Endometrial microvascular endothelial cells (primary cell): ENCODE data around the gene ACP4. TPM values are rescaled to one million over a fixed set of nuclear protein-coding genes. Genes with fewer than 3 reads are reported as not detected.
"Not testable (repeated sequence)": the region's sequence is repeated elsewhere in the genome, so short reads cannot be mapped to it uniquely, and the experiment has no call there.

Source experiments
- in situ Hi-C: cut with HindIII; loops from 2 replicates; pipeline ENCODE4 v1.10.0; 2017; ENCODE audit warnings: low sequenced_read_pairs, low pct_unique_long_range_greater_than_20kb; ENCODE audit errors: inconsistent ontology term
- total RNA-seq: library from RNA; depleted of rRNA; stranded (reverse); fragments of >200 nt; gene quantifications from one replicate; pipeline ENCODE4 v1.2.3, GENCODE V29; 2015; ENCODE audit errors: inconsistent ontology term

Gene ACP4
- not detected for total RNA-seq

- in situ Hi-C loops = no loop called here
Measured at GRCh38 chr19:50790396-50790795, at the start of gene ACP4. Gene ACP4, plus strand, starts transcription at chr19:50790415. Its CDS starts 0 bp downstream, at chr19:50790415.

- in situ Hi-C loops = no loop called here
Measured at GRCh38 chr19:50741179-50741933, 48.9 kb upstream of the ACP4 start.

- in situ Hi-C loops = no loop called here
Measured at GRCh38 chr19:50743537-50743936, 46.7 kb upstream of the ACP4 start.

GRCh38 chr19:50745221-50745620, 45.0 kb upstream of the ACP4 start:
- in situ Hi-C loops = no loop called here

GRCh38 chr19:50747141-50747540, 43.1 kb upstream of the ACP4 start:
- in situ Hi-C loops = not testable (repeated sequence)

- in situ Hi-C loops = no loop called here
Measured at GRCh38 chr19:50749490-50749889, 40.7 kb upstream of the ACP4 start.

- in situ Hi-C loops = no loop called here
Measured at GRCh38 chr19:50750010-50750409, 40.2 kb upstream of the ACP4 start.

- in situ Hi-C loops = no loop called here
Measured at GRCh38 chr19:50753879-50754278, 36.3 kb upstream of the ACP4 start.

- in situ Hi-C loops = not testable (repeated sequence)
Measured at GRCh38 chr19:50756244-50756643, 34.0 kb upstream of the ACP4 start.

GRCh38 chr19:50757624-50758023, 32.6 kb upstream of the ACP4 start:
- in situ Hi-C loops = not testable (repeated sequence)

- in situ Hi-C loops = not testable (repeated sequence)
Measured at GRCh38 chr19:50759076-50759475, 31.1 kb upstream of the ACP4 start.

- in situ Hi-C loops = no loop called here
Measured at GRCh38 chr19:50759886-50760285, 30.3 kb upstream of the ACP4 start.

GRCh38 chr19:50761501-50761900, 28.7 kb upstream of the ACP4 start:
- in situ Hi-C loops = not testable (repeated sequence)

GRCh38 chr19:50763521-50763920, 26.7 kb upstream of the ACP4 start:
- in situ Hi-C loops = not testable (repeated sequence)

GRCh38 chr19:50764409-50764808, 25.8 kb upstream of the ACP4 start:
- in situ Hi-C loops = no loop called here

GRCh38 chr19:50766746-50767145, 23.5 kb upstream of the ACP4 start:
- in situ Hi-C loops = not testable (repeated sequence)

GRCh38 chr19:50767263-50767662, 23.0 kb upstream of the ACP4 start:
- in situ Hi-C loops = not testable (repeated sequence)

- in situ Hi-C loops = no loop called here
Measured at GRCh38 chr19:50768277-50768676, 21.9 kb upstream of the ACP4 start.

- in situ Hi-C loops = not testable (repeated sequence)
Measured at GRCh38 chr19:50770164-50770563, 20.1 kb upstream of the ACP4 start, which contains the start of gene GPR32. Gene GPR32, plus strand, starts transcription at chr19:50770464. Its CDS starts 137 bp downstream, at chr19:50770601.

GRCh38 chr19:50770888-50771287, 19.3 kb upstream of the ACP4 start:
- in situ Hi-C loops = no loop called here

- in situ Hi-C loops = no loop called here
Measured at GRCh38 chr19:50772476-50772875, 17.7 kb upstream of the ACP4 start.
